ENCODE data around the gene MCUB. TPM values are rescaled to one million over a fixed set of nuclear protein-coding genes. Genes with fewer than 3 reads are reported as not detected.
A peak's percentile ranks its signal among the peaks of the same experiment; 100 is the strongest.
"Not testable (repeated sequence)": the region's sequence is repeated elsewhere in the genome, so short reads cannot be mapped to it uniquely, and the experiment has no call there.

The MCUB gene
- total RNA-seq, 4 donors from 2014 or later = 20.3 to 48.6 (median 26.7) TPM

- TF ChIP-seq CTCF (IDR thresholded peaks at IDR 0.05) = no peak
- DNase-seq (ENCODE audit: low spot score) (no peak), ATAC-seq (ENCODE audit: low FRiP score) (no peak)
These were observed 16.4 kb downstream of the MCUB start for GRCh38 chr4:109576462-109576861.

- ATAC-seq (ENCODE audit: low FRiP score) (no peak), DNase-seq (ENCODE audit: low spot score) (no peak)
- TF ChIP-seq CTCF (IDR thresholded peaks at IDR 0.05) = no peak
These were observed 18.8 kb downstream of the MCUB start for GRCh38 chr4:109578846-109579245.

GRCh38 chr4:109579997-109580396, 20.0 kb downstream of the MCUB start:
- DNase-seq (ENCODE audit: low spot score); ATAC-seq (ENCODE audit: low FRiP score): not testable (repeated sequence)

GRCh38 chr4:109588176-109588575, 28.1 kb downstream of the MCUB start:
- no peak for DNase-seq (ENCODE audit: low spot score)
- ATAC-seq (ENCODE audit: low FRiP score) = no peak

GRCh38 chr4:109589119-109589518, 29.1 kb downstream of the MCUB start:
- no peak for ATAC-seq (ENCODE audit: low FRiP score)
- TF ChIP-seq CTCF (IDR thresholded peaks at IDR 0.05) = no peak
- DNase-seq (ENCODE audit: low spot score) = no peak

More at GRCh38 chr4:109588176-109588575, 28.1 kb downstream of the MCUB start:
- no peak for TF ChIP-seq CTCF (IDR thresholded peaks at IDR 0.05)

- ATAC-seq (ENCODE audit: low FRiP score) (peak; percentile 64), DNase-seq (ENCODE audit: low spot score) (no peak)
- TF ChIP-seq CTCF (IDR thresholded peaks at IDR 0.05) = no peak
These were observed 29.6 kb downstream of the MCUB start for GRCh38 chr4:109589605-109590004.

GRCh38 chr4:109590905-109591304, 30.9 kb downstream of the MCUB start:
- ATAC-seq (ENCODE audit: low FRiP score) (no peak), DNase-seq (ENCODE audit: low spot score) (no peak)
- no peak for TF ChIP-seq CTCF (IDR thresholded peaks at IDR 0.05)

GRCh38 chr4:109592367-109592766, 32.3 kb downstream of the MCUB start:
- DNase-seq (ENCODE audit: low spot score) (no peak), ATAC-seq (ENCODE audit: low FRiP score) (no peak)
- TF ChIP-seq CTCF (IDR thresholded peaks at IDR 0.05) = no peak

- not testable (repeated sequence) for ATAC-seq (ENCODE audit: low FRiP score)
These were observed 35.1 kb downstream of the MCUB start for GRCh38 chr4:109595123-109595522.

GRCh38 chr4:109596420-109597085, 36.5 kb downstream of the MCUB start:
- ATAC-seq (ENCODE audit: low FRiP score); DNase-seq (ENCODE audit: low spot score): not testable (repeated sequence)

More at GRCh38 chr4:109595123-109595522, 35.1 kb downstream of the MCUB start:
- DNase-seq (ENCODE audit: low spot score) = not testable (repeated sequence)

Measured in omental fat pad (tissue), 4 donors.